Gastrocnemius medialis (tissue), 4 donors: ENCODE data around the gene MAP7. TPM values are rescaled to one million over a fixed set of nuclear protein-coding genes. Genes with fewer than 3 reads are reported as not detected.
"Not testable (repeated sequence)": the region's sequence is repeated elsewhere in the genome, so short reads cannot be mapped to it uniquely, and the experiment has no call there.

Source experiments
- ATAC-seq, 2 donors: fragments of 150-250 bp; one replicate each; pipeline ENCODE4 v1.9.1; 2016
- DNase-seq, 2 donors: peaks; one replicate each; pipeline ENCODE4 v3.0.0-alpha.2; 2019
- H3K27ac ChIP-seq, 4 donors: fragments of 200-600 bp; sonication (generic); 1 replicate in 1 of 4; 2 replicates in 3 of 4; pipeline ENCODE4 v1.5.1; 2016 to 2018; ENCODE audit warnings: mild to moderate bottlenecking in 2 of 4, moderate library complexity in 1 of 4
- H3K27me3 ChIP-seq, 3 donors: fragments of 200-600 bp; sonication (generic) in 2 of 3; 1 replicate in 1 of 3; 2 replicates in 2 of 3; pipeline versions ENCODE4 v1.5.1 to v1.6.0; 2016 to 2019; ENCODE audit warnings: mild to moderate bottlenecking in 1 of 3, moderate library complexity in 1 of 3
- H3K36me3 ChIP-seq, 2 donors: fragments of 200-600 bp; sonication (generic) in 1 of 2; one replicate each; pipeline ENCODE4 v1.5.1; 2017 to 2018
- H3K4me1 ChIP-seq, 2 donors: fragments of 200-600 bp; sonication (generic) in 1 of 2; one replicate each; pipeline ENCODE4 v1.5.1; 2016 to 2017; ENCODE audit warnings: mild to moderate bottlenecking in 2 of 2
- H3K4me3 ChIP-seq, 4 donors: fragments of 200-600 bp; sonication (generic) in 3 of 4; 1 replicate in 1 of 4; 2 replicates in 3 of 4; pipeline ENCODE4 v1.5.1; 2016 to 2019; ENCODE audit warnings: mild to moderate bottlenecking in 2 of 4
- H3K9me3 ChIP-seq, 3 donors: fragments of 200-600 bp; sonication (generic) in 2 of 3; 1 replicate in 1 of 3; 2 replicates in 2 of 3; pipeline ENCODE4 v1.5.1; 2016 to 2019
- POLR2A ChIP-seq, 2 donors: fragments of 450-650 bp; IDR thresholded peaks; one replicate each; pipeline ENCODE4 v1.6.1; 2017; ENCODE audit warnings: antibody characterized with exemption in 2 of 2, mild to moderate bottlenecking in 2 of 2, moderate library complexity in 2 of 2
- in situ Hi-C, 4 donors: fragments of 200-750 bp; cut with MboI; loops; one replicate each; pipeline versions ENCODE4 v1.15.0 to v1.8.0; 2017; ENCODE audit warnings: low sequenced_read_pairs in 4 of 4
- intact Hi-C: fragments of 100-400 bp; cut with DNase I; formaldehyde crosslinking; loops from one replicate; pipeline ENCODE4 v1.15.1; 2023; ENCODE audit warnings: low total_unique reads
- total RNA-seq, 4 donors: library from RNA; depleted of rRNA; stranded (reverse); fragments of >200 nt; gene quantifications; one replicate each; pipeline versions ENCODE4 v1.1.0 to v1.2.3, GENCODE V29; 2016
- TF ChIP-seq, protein P1 (sequence below), 5 experiments: fragments of 450-650 bp in 3 of 5; fragments of 200-600 bp in 2 of 5; sonication (generic) in 2 of 5; IDR thresholded peaks in 4 of 5; conservative IDR thresholded peaks in 1 of 5; 1 replicate in 4 of 5; 2 replicates in 1 of 5; pipeline ENCODE4 v1.5.1; 2016 to 2019; ENCODE audit warnings: antibody characterized with exemption in 5 of 5, mild to moderate bottlenecking in 3 of 5, moderate library complexity in 3 of 5

The MAP7 gene
- total RNA-seq, 4 donors from 2014 or later = 0.22 to 0.56 (median 0.39) TPM

DNA sequence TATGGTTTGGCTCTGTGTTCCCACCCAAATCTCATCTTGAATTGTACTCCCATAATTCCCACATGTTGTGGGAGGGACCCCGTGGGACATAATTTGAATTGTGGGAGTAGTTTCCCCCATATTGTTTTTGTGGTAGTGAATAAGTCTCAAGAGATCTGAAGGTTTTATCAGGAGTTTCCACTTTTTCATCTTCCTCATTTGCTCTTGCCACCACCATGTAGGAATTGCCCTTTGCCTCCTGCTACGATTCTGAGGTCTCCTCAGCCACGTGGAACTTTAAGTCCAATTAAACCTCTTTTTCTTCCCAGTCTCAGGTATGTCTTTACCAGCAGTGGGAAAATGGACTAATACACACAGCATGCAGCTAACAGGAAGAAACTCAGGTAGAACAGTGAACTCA is 151.8 kb downstream of the MAP7 start:
- no peak for ATAC-seq
- intact Hi-C loops = no loop called here
- no peak overlapping the region for H3K4me3 ChIP-seq
- in situ Hi-C loops = no loop called here
- no peaks in the 10 kb centered on the region for H3K27me3 ChIP-seq
- H3K27ac ChIP-seq = no peak overlapping the region
- no peak for DNase-seq
- no peak for TF ChIP-seq POLR2A (IDR thresholded peaks at IDR 0.05)
- TF ChIP-seq, protein P1, sequence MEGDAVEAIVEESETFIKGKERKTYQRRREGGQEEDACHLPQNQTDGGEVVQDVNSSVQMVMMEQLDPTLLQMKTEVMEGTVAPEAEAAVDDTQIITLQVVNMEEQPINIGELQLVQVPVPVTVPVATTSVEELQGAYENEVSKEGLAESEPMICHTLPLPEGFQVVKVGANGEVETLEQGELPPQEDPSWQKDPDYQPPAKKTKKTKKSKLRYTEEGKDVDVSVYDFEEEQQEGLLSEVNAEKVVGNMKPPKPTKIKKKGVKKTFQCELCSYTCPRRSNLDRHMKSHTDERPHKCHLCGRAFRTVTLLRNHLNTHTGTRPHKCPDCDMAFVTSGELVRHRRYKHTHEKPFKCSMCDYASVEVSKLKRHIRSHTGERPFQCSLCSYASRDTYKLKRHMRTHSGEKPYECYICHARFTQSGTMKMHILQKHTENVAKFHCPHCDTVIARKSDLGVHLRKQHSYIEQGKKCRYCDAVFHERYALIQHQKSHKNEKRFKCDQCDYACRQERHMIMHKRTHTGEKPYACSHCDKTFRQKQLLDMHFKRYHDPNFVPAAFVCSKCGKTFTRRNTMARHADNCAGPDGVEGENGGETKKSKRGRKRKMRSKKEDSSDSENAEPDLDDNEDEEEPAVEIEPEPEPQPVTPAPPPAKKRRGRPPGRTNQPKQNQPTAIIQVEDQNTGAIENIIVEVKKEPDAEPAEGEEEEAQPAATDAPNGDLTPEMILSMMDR (IDR thresholded peaks at IDR 0.05 in 4 of 5, conservative IDR thresholded peaks at IDR 0.05 in 1 of 5) = no peak
- no peaks in the 10 kb centered on the region for H3K36me3 ChIP-seq
- H3K9me3 ChIP-seq = no peaks in the 10 kb centered on the region
- no peaks in the 10 kb centered on the region for H3K4me1 ChIP-seq

DNA sequence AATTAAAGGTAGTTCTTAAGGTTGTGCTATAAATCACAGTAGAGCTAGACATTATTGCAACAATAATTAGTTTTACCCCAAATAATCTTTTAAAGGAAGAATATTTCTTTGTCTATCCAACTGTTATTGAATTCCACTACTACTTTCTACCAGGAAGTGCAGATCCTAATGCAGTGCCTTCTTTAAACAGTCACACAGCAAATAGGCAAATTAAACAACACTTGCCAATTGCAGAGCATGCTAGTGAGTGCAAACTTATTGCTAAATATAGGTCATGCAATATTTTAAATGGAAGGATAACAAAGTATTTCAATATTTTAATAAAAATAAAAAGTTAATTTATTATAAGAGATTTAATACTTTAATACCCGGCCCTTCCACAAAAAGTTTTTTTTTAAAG is 153.3 kb downstream of the MAP7 start:
- no peak for ATAC-seq

DNA sequence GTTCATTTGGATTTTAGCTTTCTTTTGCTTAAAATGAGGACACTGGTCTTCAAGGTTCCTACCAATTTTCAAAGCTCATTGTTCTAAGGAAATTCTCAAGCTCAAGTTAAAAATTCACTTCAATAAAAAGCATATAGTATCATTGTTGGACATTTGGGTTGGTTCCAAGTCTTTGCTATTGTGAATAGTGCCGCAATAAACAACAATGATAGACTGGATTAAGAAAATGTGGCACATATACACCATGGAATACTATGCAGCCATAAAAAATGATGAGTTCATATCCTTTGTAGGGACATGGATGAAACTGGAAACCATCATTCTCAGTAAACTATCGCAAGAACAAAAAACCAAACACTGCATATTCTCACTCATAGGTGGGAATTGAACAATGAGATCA is 159.3 kb downstream of the MAP7 start:
- H3K36me3 ChIP-seq, ATAC-seq, H3K27ac ChIP-seq, DNase-seq, in situ Hi-C loops, H3K4me1 ChIP-seq, H3K27me3 ChIP-seq, H3K4me3 ChIP-seq, H3K9me3 ChIP-seq: not testable (repeated sequence)
- intact Hi-C loops = loop anchor here (5.0 kb wide), 1 partner anchor 819 kb away; no protein-coding TSS in a partner anchor

More for the DNA sequence above, 153.3 kb downstream of the MAP7 start:
- intact Hi-C loops = no loop called here
- Histone ChIP-seq H3K4me1 (no peaks in the 10 kb centered on the region), H3K36me3 (no peaks in the 10 kb centered on the region), H3K9me3 (no peaks in the 10 kb centered on the region), H3K27ac (no peak overlapping the region), H3K27me3 (no peaks in the 10 kb centered on the region), H3K4me3 (no peak overlapping the region)
- no peak for DNase-seq
- TF ChIP-seq, protein P1 (IDR thresholded peaks at IDR 0.05 in 4 of 5, conservative IDR thresholded peaks at IDR 0.05 in 1 of 5) = no peak
- TF ChIP-seq POLR2A (IDR thresholded peaks at IDR 0.05) = no peak
- in situ Hi-C loops = no loop called here

DNA sequence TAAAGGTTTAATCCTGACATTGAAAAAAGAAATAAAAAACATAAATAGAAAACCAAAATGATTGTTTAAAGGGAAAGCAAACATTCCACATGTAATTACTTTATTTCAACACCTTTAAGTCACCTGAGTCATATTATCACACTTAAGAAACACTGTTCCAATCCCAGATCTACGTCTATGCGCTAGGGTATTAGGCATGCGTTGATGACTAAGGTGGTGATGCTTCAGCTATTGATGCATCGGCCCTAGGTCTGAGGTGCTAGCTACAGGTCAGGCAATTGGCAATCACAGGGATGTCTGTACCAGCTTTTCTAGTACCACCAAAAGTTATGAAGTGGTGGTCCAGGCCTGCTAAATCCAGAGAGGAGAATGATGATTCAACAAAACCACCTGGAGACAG is 162.9 kb downstream of the MAP7 start:
- no peak for TF ChIP-seq POLR2A (IDR thresholded peaks at IDR 0.05)
- TF ChIP-seq, protein P1 (IDR thresholded peaks at IDR 0.05 in 4 of 5, conservative IDR thresholded peaks at IDR 0.05 in 1 of 5) = no peak
- DNase-seq = no peak
- in situ Hi-C loops (no loop called here), intact Hi-C loops (no loop called here)
- Histone ChIP-seq H3K36me3 (no peaks in the 10 kb centered on the region), H3K4me3 (no peak overlapping the region), H3K27ac (no peak overlapping the region), H3K4me1 (no peaks in the 10 kb centered on the region), H3K9me3 (no peaks in the 10 kb centered on the region), H3K27me3 (no peaks in the 10 kb centered on the region)
- ATAC-seq = no peak

DNA sequence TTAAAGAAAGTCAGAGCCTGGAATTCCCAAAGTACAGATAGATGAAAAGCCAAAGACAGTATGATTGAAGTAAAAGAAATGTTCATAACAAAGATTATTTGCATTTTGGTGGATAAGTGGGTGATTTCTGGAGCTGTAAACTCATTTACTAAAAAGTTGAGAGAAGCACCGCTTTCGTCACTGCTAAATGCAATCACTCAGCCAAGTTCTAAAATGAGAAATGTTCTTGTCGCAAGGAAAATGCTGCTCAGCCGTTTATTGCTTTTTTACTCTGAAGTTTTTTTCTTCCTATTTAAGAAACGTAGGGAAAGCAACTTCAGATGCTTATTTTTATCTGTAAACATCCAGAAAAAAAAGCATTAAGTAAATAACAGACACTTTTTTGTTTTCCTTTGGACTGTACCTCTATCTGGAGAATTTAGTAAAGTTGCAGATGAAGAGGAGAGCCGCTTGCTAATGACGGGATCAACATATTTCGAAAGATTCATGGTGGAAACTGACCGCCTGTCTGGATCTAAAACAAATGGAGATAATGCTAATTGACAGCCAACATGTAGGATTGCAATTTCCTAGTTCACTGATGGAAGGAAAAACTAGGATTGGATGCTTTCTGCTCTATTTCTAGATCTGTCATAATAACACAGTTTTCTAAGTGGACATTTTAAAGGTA is 166.8 kb downstream of the MAP7 start:
- TF ChIP-seq, protein P1 (IDR thresholded peaks at IDR 0.05 in 4 of 5, conservative IDR thresholded peaks at IDR 0.05 in 1 of 5) = no peak
- TF ChIP-seq POLR2A (IDR thresholded peaks at IDR 0.05) = no peak
- in situ Hi-C loops (no loop called here), intact Hi-C loops (no loop called here)
- Histone ChIP-seq H3K36me3 (no peaks in the 10 kb centered on the region), H3K9me3 (no peaks in the 10 kb centered on the region), H3K27me3 (no peaks in the 10 kb centered on the region), H3K4me3 (no peak overlapping the region), H3K4me1 (no peaks in the 10 kb centered on the region), H3K27ac (no peak overlapping the region)
- DNase-seq (no peak), ATAC-seq (no peak)
